ENCODE data around the gene MYH7.

Gene MYH7

GRCh38 chr14:23409475-23409874, 26.0 kb downstream of the MYH7 start:
- Histone ChIP-seq H3K9me3 (ENCODE audit: low read depth, low read length) (no peaks in the 10 kb centered on the region), H3K4me3 (no peak overlapping the region), H3K27ac (no peak overlapping the region), H3K36me3 (ENCODE audit: insufficient read depth, low read length) (no peaks in the 10 kb centered on the region), H3K9ac (ENCODE audit: insufficient read length) (no peak overlapping the region)
- DNase-seq (ENCODE audit: low read depth, low spot score): no peak
- TF ChIP-seq POLR2AphosphoS5 (IDR thresholded peaks at IDR 0.05; ENCODE audit: borderline replicate concordance, low read depth, low read length) (no peak), FOXP2 (optimal IDR thresholded peaks at IDR 0.05; ENCODE audit: control extremely low read depth, extremely low read length, insufficient read depth) (no peak), EZH2 (IDR thresholded peaks at IDR 0.05) (no peak)

GRCh38 chr14:23408307-23408630, 27.2 kb downstream of the MYH7 start:
- no peaks in the 10 kb centered on the region for H3K36me3 ChIP-seq (ENCODE audit: insufficient read depth, low read length)
- H3K27ac ChIP-seq: no peak overlapping the region
- DNase-seq (ENCODE audit: low read depth, low spot score): no peak
- H3K4me3 ChIP-seq: no peak overlapping the region
- no peak for TF ChIP-seq POLR2AphosphoS5 (IDR thresholded peaks at IDR 0.05; ENCODE audit: borderline replicate concordance, low read depth, low read length)
- TF ChIP-seq FOXP2 (optimal IDR thresholded peaks at IDR 0.05; ENCODE audit: control extremely low read depth, extremely low read length, insufficient read depth): no peak
- no peak for TF ChIP-seq EZH2 (IDR thresholded peaks at IDR 0.05)
- no peak overlapping the region for H3K9ac ChIP-seq (ENCODE audit: insufficient read length)
- H3K9me3 ChIP-seq (ENCODE audit: low read depth, low read length): no peaks in the 10 kb centered on the region

DNA sequence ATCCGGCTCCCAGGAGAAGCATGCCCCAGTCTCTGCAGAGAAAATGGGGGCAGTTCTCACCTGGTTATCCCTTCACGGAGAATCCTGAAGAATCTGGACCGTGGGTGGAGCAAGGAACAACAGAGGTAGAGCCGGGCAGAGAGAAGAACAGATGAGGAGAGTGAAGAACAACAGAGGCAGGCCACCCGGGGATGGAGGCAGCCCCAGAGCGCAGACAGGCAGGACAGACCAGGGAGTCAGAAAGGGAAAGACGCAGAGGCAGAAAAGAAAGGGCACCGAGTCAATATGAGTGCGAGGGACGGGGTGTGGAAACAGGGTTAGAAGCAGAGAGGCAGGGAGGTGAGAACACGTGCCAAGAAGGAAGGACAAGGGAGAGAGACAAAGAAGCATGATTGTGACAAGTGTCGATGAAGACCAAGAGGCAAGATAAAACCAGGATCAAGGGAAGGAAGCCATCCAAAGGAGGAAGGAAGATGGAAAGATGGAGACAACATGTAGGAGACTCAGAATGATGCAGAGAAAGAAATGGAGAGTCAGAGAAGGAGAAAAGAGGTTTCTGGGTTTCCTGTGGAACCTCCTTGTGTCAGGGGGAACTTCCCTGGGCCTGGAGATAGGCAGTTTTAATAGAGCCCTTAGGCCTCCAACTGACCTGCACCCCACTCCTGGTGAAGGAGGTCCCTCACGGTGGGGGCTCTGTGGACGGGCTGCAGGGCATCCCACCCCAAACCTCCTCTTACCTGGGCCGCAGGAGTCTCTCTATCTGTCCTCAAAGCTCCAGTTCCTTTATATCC, 27.7 kb downstream of the MYH7 start, which contains the start of gene MYH6:
Gene MYH6, minus strand, starts transcription at position 758 of the 791 bp plus-strand sequence. CDS start 1,050 bp downstream, outside the sequence.
- Histone ChIP-seq H3K9ac (ENCODE audit: insufficient read length) (no peak within 1 kb of the TSS), H3K4me3 (no peak within 1 kb of the TSS), H3K9me3 (ENCODE audit: low read depth, low read length) (no peaks in the 10 kb centered on the region), H3K27ac (no peak within 1 kb of the TSS), H3K36me3 (ENCODE audit: insufficient read depth, low read length) (no peaks in the 10 kb centered on the region)
- no peak for DNase-seq (ENCODE audit: low read depth, low spot score)
- TF ChIP-seq EZH2 (IDR thresholded peaks at IDR 0.05): no peak
- no peak for TF ChIP-seq POLR2AphosphoS5 (IDR thresholded peaks at IDR 0.05; ENCODE audit: borderline replicate concordance, low read depth, low read length)
- no peak for TF ChIP-seq FOXP2 (optimal IDR thresholded peaks at IDR 0.05; ENCODE audit: control extremely low read depth, extremely low read length, insufficient read depth)

DNA sequence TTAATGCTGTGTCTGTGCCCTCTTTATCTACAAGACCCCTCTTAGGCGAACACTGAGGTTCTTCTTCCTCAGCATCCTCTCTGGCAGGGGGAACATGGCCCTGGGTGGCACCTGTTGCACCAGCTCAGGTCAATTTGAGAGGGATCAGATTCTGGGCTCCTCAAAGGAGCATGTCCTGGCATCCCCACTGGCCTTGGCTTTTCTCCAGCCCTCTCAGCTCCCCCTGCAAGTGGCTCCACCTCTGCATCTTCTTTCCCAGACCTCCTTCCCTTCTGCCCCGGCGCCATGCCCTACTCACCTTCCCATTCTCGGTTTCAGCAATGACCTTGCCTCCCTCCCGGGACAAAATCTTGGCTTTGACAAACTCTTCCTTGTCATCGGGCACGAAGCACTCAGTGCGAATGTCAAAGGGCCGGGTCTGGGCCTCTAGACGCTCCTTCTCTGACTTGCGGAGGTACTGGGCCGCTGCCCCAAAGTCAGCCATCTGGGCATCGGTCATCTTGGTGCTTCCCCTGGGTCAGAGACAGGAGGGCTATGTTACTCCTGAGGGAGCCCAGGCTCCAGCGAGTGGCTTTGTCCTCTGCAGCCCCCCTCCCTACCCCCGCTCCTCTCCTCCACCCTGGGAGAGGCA, 28.6 kb downstream of the MYH7 start:
- Histone ChIP-seq H3K9ac (ENCODE audit: insufficient read length) (no peak overlapping the region), H3K9me3 (ENCODE audit: low read depth, low read length) (no peaks in the 10 kb centered on the region), H3K4me3 (no peak overlapping the region), H3K36me3 (ENCODE audit: insufficient read depth, low read length) (no peaks in the 10 kb centered on the region), H3K27ac (no peak overlapping the region)
- no peak for TF ChIP-seq EZH2 (IDR thresholded peaks at IDR 0.05)
- TF ChIP-seq POLR2AphosphoS5 (IDR thresholded peaks at IDR 0.05; ENCODE audit: borderline replicate concordance, low read depth, low read length): no peak
- TF ChIP-seq FOXP2 (optimal IDR thresholded peaks at IDR 0.05; ENCODE audit: control extremely low read depth, extremely low read length, insufficient read depth): no peak
- no peak for DNase-seq (ENCODE audit: low read depth, low spot score)

- TF ChIP-seq FOXP2 (optimal IDR thresholded peaks at IDR 0.05; ENCODE audit: control extremely low read depth, extremely low read length, insufficient read depth): no peak
- TF ChIP-seq EZH2 (IDR thresholded peaks at IDR 0.05): no peak
- no peak for TF ChIP-seq POLR2AphosphoS5 (IDR thresholded peaks at IDR 0.05; ENCODE audit: borderline replicate concordance, low read depth, low read length)
- DNase-seq (ENCODE audit: low read depth, low spot score): no peak
- Histone ChIP-seq H3K4me3 (no peak overlapping the region), H3K36me3 (ENCODE audit: insufficient read depth, low read length) (no peaks in the 10 kb centered on the region), H3K27ac (no peak overlapping the region), H3K9me3 (ENCODE audit: low read depth, low read length) (no peaks in the 10 kb centered on the region), H3K9ac (ENCODE audit: insufficient read length) (no peak overlapping the region)
Observed at GRCh38 chr14:23406244-23406643, 29.2 kb downstream of the MYH7 start.

DNA sequence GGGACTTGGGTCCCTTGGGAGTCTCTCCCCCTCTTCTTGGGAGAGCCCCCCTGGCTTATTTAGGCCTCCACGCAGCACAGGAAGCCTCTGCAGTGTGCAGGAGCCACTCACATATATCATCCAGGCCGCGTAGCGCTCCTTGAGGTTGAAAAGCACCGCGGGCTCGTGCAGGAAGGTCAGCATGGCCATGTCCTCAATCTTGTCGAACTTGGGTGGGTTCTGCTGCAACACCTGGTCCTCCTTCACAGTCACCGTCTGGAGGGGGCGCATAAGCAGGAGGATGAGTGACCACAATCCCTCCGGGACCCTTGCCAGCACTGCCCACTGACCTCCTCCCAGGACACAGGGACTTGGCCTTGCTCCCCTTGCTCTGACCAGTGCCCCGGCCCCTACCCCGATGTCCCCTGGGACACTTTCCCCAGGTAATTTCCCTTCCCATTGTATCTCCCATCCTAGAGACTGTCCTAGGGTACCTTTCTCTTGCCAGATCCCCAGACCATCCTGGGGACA, 29.9 kb downstream of the MYH7 start:
- DNase-seq (ENCODE audit: low read depth, low spot score): no peak
- no peaks in the 10 kb centered on the region for H3K36me3 ChIP-seq (ENCODE audit: insufficient read depth, low read length)
- H3K27ac ChIP-seq: no peak overlapping the region
- H3K4me3 ChIP-seq: no peak overlapping the region
- H3K9ac ChIP-seq (ENCODE audit: insufficient read length): no peak overlapping the region
- no peaks in the 10 kb centered on the region for H3K9me3 ChIP-seq (ENCODE audit: low read depth, low read length)
- no peak for TF ChIP-seq EZH2 (IDR thresholded peaks at IDR 0.05)
- no peak for TF ChIP-seq POLR2AphosphoS5 (IDR thresholded peaks at IDR 0.05; ENCODE audit: borderline replicate concordance, low read depth, low read length)
- TF ChIP-seq FOXP2 (optimal IDR thresholded peaks at IDR 0.05; ENCODE audit: control extremely low read depth, extremely low read length, insufficient read depth): no peak

DNA sequence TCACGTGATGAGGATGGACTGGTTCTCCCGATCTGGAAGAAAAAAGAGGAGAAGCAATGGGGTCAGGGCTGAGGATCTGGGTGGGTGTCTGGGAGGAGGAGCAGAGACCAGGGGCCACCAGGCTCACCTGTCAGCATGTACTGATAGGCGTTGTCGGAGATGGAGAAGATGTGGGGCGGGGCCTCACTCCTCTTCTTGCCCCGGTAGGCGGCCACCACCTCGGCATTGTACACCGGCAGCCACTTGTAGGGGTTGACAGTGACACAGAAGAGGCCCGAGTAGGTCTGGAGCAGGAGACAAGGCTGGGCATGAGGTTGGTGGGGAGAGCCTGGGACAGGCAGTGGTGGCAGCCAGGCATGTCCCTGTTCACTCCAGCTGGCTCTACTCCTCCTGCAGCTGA, 30.4 kb downstream of the MYH7 start:
- no peak for DNase-seq (ENCODE audit: low read depth, low spot score)
- Histone ChIP-seq H3K9me3 (ENCODE audit: low read depth, low read length) (no peaks in the 10 kb centered on the region), H3K36me3 (ENCODE audit: insufficient read depth, low read length) (no peaks in the 10 kb centered on the region), H3K4me3 (no peak overlapping the region), H3K9ac (ENCODE audit: insufficient read length) (no peak overlapping the region), H3K27ac (no peak overlapping the region)
- TF ChIP-seq POLR2AphosphoS5 (IDR thresholded peaks at IDR 0.05; ENCODE audit: borderline replicate concordance, low read depth, low read length) (no peak), FOXP2 (optimal IDR thresholded peaks at IDR 0.05; ENCODE audit: control extremely low read depth, extremely low read length, insufficient read depth) (no peak), EZH2 (IDR thresholded peaks at IDR 0.05) (no peak)

DNA sequence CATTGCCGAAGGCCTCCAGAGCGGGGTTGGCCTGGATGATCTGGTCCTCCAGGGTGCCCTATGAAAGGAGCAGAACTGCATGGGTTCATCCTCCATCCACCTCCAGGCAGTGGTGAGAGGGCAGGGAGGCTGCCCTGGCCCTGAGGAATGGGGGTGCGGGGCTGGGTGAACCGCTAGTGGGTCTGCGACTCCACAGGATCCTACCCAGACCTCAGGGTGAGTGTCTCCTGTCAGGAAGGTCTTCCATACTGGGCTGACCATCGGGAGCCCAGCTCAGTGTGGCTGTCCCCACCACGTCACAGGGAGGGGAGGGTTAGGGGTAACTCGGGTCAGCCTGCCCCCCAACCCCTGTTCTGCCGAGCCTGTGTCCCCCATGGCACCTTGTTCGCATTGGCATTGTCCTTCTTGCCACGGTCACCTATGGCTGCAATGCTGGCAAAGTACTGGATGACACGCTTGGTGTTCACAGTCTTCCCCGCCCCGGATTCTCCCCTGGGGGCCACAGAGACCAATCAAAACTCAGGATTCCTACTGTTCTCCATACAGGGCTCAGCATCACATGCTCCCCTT, 31.0 kb downstream of the MYH7 start:
- Histone ChIP-seq H3K27ac (no peak overlapping the region), H3K4me3 (no peak overlapping the region), H3K36me3 (ENCODE audit: insufficient read depth, low read length) (no peaks in the 10 kb centered on the region), H3K9ac (ENCODE audit: insufficient read length) (no peak overlapping the region), H3K9me3 (ENCODE audit: low read depth, low read length) (no peaks in the 10 kb centered on the region)
- no peak for DNase-seq (ENCODE audit: low read depth, low spot score)
- TF ChIP-seq EZH2 (IDR thresholded peaks at IDR 0.05): no peak
- TF ChIP-seq POLR2AphosphoS5 (IDR thresholded peaks at IDR 0.05; ENCODE audit: borderline replicate concordance, low read depth, low read length): no peak
- no peak for TF ChIP-seq FOXP2 (optimal IDR thresholded peaks at IDR 0.05; ENCODE audit: control extremely low read depth, extremely low read length, insufficient read depth)

Data from SK-N-MC (cell line).